SK-N-MC (cell line): ENCODE data around the gene NEU1.

Experiments used
- FOXP2 ChIP-seq: optimal IDR thresholded peaks from 2 replicates; pipeline ENCODE3; 2011; ENCODE audit warnings: mild to moderate bottlenecking, moderate library complexity; ENCODE audit not compliant: insufficient read depth; ENCODE audit errors: extremely low read length, control extremely low read depth
- POLR2AphosphoS5 ChIP-seq: IDR thresholded peaks from 2 replicates; pipeline ENCODE4 v1.6.1; 2012; ENCODE audit warnings: mild to moderate bottlenecking, low read depth, low read length, borderline replicate concordance

DNA sequence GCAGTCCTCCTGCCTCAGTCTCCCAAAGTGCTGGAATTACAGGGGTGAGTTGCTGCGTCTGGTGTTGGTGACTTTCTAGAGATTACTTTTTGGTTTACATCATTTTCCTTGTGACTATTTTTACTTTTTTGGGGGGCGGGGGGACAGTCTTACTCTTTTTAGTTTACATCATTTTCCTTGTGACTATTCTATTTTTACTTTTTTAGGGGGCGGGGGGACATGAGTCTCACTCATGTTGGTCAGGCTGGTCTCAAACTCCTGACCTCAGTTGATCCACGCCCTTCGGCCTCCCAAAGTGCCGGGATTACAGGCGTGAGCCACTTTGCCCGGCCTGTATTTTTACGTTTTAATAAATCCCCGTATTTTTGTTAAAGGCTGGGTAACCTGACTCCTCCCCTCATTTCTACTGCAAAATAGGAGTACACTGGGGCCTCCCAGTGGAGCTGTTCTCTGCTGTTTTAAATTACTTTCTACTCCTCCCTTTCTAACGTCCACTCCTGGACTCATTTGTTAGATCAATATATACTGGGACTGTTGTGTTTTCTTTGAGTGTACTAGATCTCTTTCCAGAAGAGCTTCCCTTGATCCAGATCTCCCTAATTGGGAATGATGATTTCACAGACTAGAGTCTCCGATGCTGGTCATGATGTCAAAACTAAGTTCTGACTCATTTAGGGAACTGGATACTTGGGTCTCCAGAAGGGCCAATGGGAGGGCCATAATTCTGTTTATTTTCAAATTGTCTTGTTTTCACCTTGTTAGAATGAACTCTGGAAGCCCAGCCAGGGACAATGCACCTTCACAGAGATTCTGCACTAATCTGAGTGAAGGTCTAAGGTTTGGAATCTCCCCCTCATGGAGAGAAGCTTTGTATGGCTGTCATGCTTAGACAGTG is 25.9 kb downstream of the NEU1 start:
- no peak for TF ChIP-seq POLR2AphosphoS5
- TF ChIP-seq FOXP2 = no peak
